ENCODE results near the gene TCP11X1.
"Not testable (repeated sequence)": the region's sequence is repeated elsewhere in the genome, so short reads cannot be mapped to it uniquely, and the experiment has no call there.

Gene TCP11X1

GRCh38 chrX:102214986-102215385 is at the start of gene TCP11X1:
Gene TCP11X1 (plus strand): TSS chrX:102215301.
- DNase-seq: not testable (repeated sequence)

GRCh38 chrX:102185967-102186720 is 29.0 kb upstream of the TCP11X1 start:
- DNase-seq: no peak

- not testable (repeated sequence) for DNase-seq
Measured at GRCh38 chrX:102207940-102208339, 7.2 kb upstream of the TCP11X1 start.

- not testable (repeated sequence) for DNase-seq
Measured at GRCh38 chrX:102216497-102216896, 1.4 kb downstream of the TCP11X1 start.

GRCh38 chrX:102235678-102236077 is 20.6 kb downstream of the TCP11X1 start:
- not testable (repeated sequence) for DNase-seq

GRCh38 chrX:102240265-102240664 is 25.2 kb downstream of the TCP11X1 start:
- DNase-seq: not testable (repeated sequence)

GRCh38 chrX:102246893-102247292 is 31.8 kb downstream of the TCP11X1 start, which contains the start of gene NXF2:
Gene NXF2 (plus strand): TSS chrX:102247167. CDS start chrX:102307079, 59,912 bp downstream.
- DNase-seq: not testable (repeated sequence)

- DNase-seq: not testable (repeated sequence)
Measured at GRCh38 chrX:102272231-102272630, 57.1 kb downstream of the TCP11X1 start.

Measured in anterior cingulate cortex (tissue), 58 donors.